GM23338 (cell line): ENCODE results near the gene FLOT1. TPM values are rescaled to one million over a fixed set of nuclear protein-coding genes. Genes with fewer than 3 reads are reported as not detected.

Experiments
- ATAC-seq: fragments of 200-7000 bp; cut with Tn5 transposase; 3 replicates; pipeline ENCODE4 v1.9.1; 2020
- DNase-seq: peaks from one replicate; pipeline ENCODE4 v3.0.0-alpha.2; 2015; ENCODE audit warnings: low spot score
- H2AFZ ChIP-seq: fragments of 200-600 bp; sonication (generic); 2 replicates; pipeline ENCODE4 v1.8.0; 2016; ENCODE audit warnings: antibody characterized with exemption, mild to moderate bottlenecking, moderate library complexity
- H3F3A ChIP-seq: fragments of 200-600 bp; sonication (generic); replicated peaks from 2 replicates; pipeline ENCODE4 v1.8.0; 2017; ENCODE audit warnings: antibody characterized with exemption, mixed run types, low read depth
- H3K27ac ChIP-seq: fragments of 200-600 bp; sonication (generic); 2 replicates; pipeline ENCODE4 v1.6.1; 2016; ENCODE audit warnings: low read depth
- H3K27me3 ChIP-seq: fragments of 200-600 bp; sonication (generic); 2 replicates; pipeline ENCODE4 v1.8.0; 2016; ENCODE audit warnings: mild to moderate bottlenecking, mixed run types, moderate library complexity; ENCODE audit not compliant: insufficient read depth
- H3K36me3 ChIP-seq: fragments of 200-600 bp; sonication (generic); 2 replicates; pipeline ENCODE4 v1.8.0; 2016; ENCODE audit warnings: mild to moderate bottlenecking; ENCODE audit not compliant: insufficient read depth
- H3K4me1 ChIP-seq: fragments of 200-600 bp; sonication (generic); 2 replicates; pipeline ENCODE4 v1.8.0; 2016; ENCODE audit warnings: mild to moderate bottlenecking, moderate library complexity; ENCODE audit not compliant: insufficient read depth
- H3K4me2 ChIP-seq: fragments of 200-600 bp; sonication (generic); 2 replicates; pipeline ENCODE4 v1.7.1; 2017; ENCODE audit warnings: mixed run types
- H3K4me3 ChIP-seq: fragments of 200-600 bp; sonication (generic); 2 replicates; pipeline ENCODE4 v1.6.1; 2016; ENCODE audit warnings: mixed run types
- H3K79me2 ChIP-seq: fragments of 200-600 bp; sonication (generic); replicated peaks from 2 replicates; pipeline ENCODE4 v1.8.0; 2017; ENCODE audit warnings: mild to moderate bottlenecking; ENCODE audit not compliant: insufficient read depth
- H3K9me2 ChIP-seq: fragments of 200-600 bp; sonication (generic); 2 replicates; pipeline ENCODE4 v1.8.0; 2017; ENCODE audit not compliant: insufficient read depth
- H4K20me1 ChIP-seq: fragments of 200-600 bp; sonication (generic); replicated peaks from 2 replicates; pipeline ENCODE4 v1.8.0; 2017; ENCODE audit warnings: mild to moderate bottlenecking; ENCODE audit not compliant: insufficient read depth
- H3K27ac Mint-ChIP-seq: 2 replicates; pipeline ENCODE4 v1.8.0; 2020; ENCODE audit warnings: inconsistent platforms, mild to moderate bottlenecking, moderate library complexity, mixed read lengths
- H3K27me3 Mint-ChIP-seq: 3 replicates; pipeline ENCODE4 v1.8.0; 2022; ENCODE audit warnings: low read depth, mild to moderate bottlenecking, moderate library complexity, mixed read lengths, inconsistent platforms; ENCODE audit not compliant: insufficient read depth, poor library complexity
- H3K36me3 Mint-ChIP-seq: 3 replicates; pipeline ENCODE4 v1.8.0; 2021; ENCODE audit warnings: low read depth, mild to moderate bottlenecking, inconsistent platforms, moderate library complexity, mixed read lengths
- H3K4me1 Mint-ChIP-seq: 3 replicates; pipeline ENCODE4 v1.8.0; 2020; ENCODE audit warnings: mild to moderate bottlenecking, inconsistent platforms, mixed read lengths
- H3K4me3 Mint-ChIP-seq: 3 replicates; pipeline ENCODE4 v1.8.0; 2021; ENCODE audit warnings: moderate library complexity, mild to moderate bottlenecking, inconsistent platforms, mixed read lengths
- H3K9me3 Mint-ChIP-seq: 3 replicates; pipeline ENCODE4 v1.8.0; 2020; ENCODE audit warnings: moderate library complexity, mild to moderate bottlenecking, inconsistent platforms, mixed read lengths
- CREB1 ChIP-seq: fragments of 250-450 bp; sonication (Bioruptor Pico); IDR thresholded peaks from 2 replicates; pipeline ENCODE4 v1.5.0; 2020; ENCODE audit warnings: low read depth, mild to moderate bottlenecking, moderate library complexity
- ETS1 ChIP-seq: IDR thresholded peaks from 2 replicates; pipeline ENCODE4 v1.6.1; 2016; ENCODE audit warnings: antibody characterized with exemption
- EZH2 ChIP-seq: fragments of 200-600 bp; sonication (generic); IDR thresholded peaks from one replicate; pipeline ENCODE4 v1.8.0; 2017; ENCODE audit warnings: antibody characterized with exemption, mild to moderate bottlenecking, low read depth; ENCODE audit not compliant: unreplicated experiment
- EZH2phosphoT487 ChIP-seq: fragments of 200-600 bp; sonication (generic); IDR thresholded peaks from one replicate; pipeline ENCODE4 v1.8.1; 2018; ENCODE audit warnings: antibody characterized with exemption; ENCODE audit not compliant: unreplicated experiment
- JUNB ChIP-seq: IDR thresholded peaks from one replicate; pipeline ENCODE4 v1.6.1; 2016; ENCODE audit warnings: antibody characterized with exemption; ENCODE audit not compliant: unreplicated experiment
- NANOG ChIP-seq: IDR thresholded peaks from 2 replicates; pipeline ENCODE4 v1.6.1; 2016; ENCODE audit warnings: antibody characterized with exemption, borderline replicate concordance
- REST ChIP-seq: IDR thresholded peaks from one replicate; pipeline ENCODE4 v1.6.1; 2018; ENCODE audit warnings: antibody characterized with exemption; ENCODE audit not compliant: unreplicated experiment
- ZNF114 ChIP-seq: fragments of 250-450 bp; sonication (Bioruptor Pico); IDR thresholded peaks from 2 replicates; pipeline ENCODE4 v1.5.0; 2020; ENCODE audit warnings: mild to moderate bottlenecking, moderate library complexity
- ZNF331 ChIP-seq: fragments of 250-450 bp; sonication (Bioruptor Pico); IDR thresholded peaks from 2 replicates; pipeline ENCODE4 v1.5.0; 2020; ENCODE audit warnings: low read depth, mild to moderate bottlenecking, moderate library complexity
- polyA plus RNA-seq: library from polyadenylated mRNA; unstranded; fragments of >200 nt; fragmentation: Nextera tagmentation; extraction: Ambion mirVana; gene quantifications from 2 replicates; pipeline ENCODE4 v1.2.1, GENCODE V29; 2016
- total RNA-seq: library from RNA; depleted of rRNA; stranded (reverse); fragments of >200 nt; shearing (Covaris generic); gene quantifications from 2 replicates; pipeline ENCODE4 v1.2.3, GENCODE V29; 2014
- TF ChIP-seq, protein P1 (sequence below): fragments of 250-450 bp; sonication (Bioruptor Pico); IDR thresholded peaks from 2 replicates; pipeline ENCODE4 v1.5.0; 2020; ENCODE audit warnings: mild to moderate bottlenecking, moderate library complexity

The FLOT1 gene
- total and polyA plus RNA-seq, 2 experiments from 2014 or later: 72.2 to 94.5 TPM

DNA sequence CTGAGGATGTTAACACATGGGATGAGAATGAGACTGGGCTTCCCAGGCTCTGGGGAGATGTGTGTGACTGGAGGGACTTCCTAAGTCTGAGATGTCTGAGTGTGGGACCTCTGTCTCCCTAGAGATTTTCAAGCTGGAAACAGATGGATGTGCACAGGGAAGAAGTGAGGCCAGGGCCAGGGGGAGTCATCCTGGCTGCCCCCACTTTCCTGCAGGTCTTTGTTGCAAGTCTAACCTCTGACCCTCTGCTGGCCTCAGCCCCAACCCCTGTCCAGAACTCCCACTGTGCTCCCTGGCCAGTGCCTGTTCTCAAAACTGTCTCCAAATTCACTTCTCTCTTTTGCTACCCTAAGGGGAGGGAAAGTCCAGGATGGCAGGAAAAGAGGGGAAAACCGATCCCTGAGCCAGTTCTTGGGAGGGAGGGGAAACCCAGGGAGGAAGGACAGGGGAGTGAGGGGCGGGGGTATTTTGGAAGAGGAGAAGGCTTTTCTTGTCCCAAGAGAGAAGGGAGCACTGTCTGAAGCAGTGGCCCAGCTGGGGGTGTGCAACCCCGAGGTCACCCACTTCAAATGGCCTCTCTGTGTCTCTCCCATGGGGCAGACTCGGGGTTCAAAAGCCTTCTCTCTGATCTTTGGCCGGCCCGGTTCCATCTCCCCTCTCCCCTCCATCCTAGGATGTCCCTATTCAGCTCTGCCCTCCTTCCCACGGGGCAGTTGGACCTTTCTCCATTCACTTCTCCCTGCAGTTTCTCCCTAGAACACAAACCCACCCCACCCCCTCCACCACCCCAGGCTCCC is 59.1 kb downstream of the FLOT1 start:
- H3K27me3 ChIP-seq: 0 out of 2 replicates have a peak, but pooled peaks cover 5% of the 10 kb centered on the region
- TF ChIP-seq EZH2phosphoT487 (no peak), NANOG (no peak), REST (no peak), JUNB (no peak), ZNF331 (no peak), CREB1 (CRISPR knock-in tag) (no peak), EZH2 (no peak), ETS1 (no peak), ZNF114 (CRISPR knock-in tag) (no peak)
- TF ChIP-seq, protein P1, sequence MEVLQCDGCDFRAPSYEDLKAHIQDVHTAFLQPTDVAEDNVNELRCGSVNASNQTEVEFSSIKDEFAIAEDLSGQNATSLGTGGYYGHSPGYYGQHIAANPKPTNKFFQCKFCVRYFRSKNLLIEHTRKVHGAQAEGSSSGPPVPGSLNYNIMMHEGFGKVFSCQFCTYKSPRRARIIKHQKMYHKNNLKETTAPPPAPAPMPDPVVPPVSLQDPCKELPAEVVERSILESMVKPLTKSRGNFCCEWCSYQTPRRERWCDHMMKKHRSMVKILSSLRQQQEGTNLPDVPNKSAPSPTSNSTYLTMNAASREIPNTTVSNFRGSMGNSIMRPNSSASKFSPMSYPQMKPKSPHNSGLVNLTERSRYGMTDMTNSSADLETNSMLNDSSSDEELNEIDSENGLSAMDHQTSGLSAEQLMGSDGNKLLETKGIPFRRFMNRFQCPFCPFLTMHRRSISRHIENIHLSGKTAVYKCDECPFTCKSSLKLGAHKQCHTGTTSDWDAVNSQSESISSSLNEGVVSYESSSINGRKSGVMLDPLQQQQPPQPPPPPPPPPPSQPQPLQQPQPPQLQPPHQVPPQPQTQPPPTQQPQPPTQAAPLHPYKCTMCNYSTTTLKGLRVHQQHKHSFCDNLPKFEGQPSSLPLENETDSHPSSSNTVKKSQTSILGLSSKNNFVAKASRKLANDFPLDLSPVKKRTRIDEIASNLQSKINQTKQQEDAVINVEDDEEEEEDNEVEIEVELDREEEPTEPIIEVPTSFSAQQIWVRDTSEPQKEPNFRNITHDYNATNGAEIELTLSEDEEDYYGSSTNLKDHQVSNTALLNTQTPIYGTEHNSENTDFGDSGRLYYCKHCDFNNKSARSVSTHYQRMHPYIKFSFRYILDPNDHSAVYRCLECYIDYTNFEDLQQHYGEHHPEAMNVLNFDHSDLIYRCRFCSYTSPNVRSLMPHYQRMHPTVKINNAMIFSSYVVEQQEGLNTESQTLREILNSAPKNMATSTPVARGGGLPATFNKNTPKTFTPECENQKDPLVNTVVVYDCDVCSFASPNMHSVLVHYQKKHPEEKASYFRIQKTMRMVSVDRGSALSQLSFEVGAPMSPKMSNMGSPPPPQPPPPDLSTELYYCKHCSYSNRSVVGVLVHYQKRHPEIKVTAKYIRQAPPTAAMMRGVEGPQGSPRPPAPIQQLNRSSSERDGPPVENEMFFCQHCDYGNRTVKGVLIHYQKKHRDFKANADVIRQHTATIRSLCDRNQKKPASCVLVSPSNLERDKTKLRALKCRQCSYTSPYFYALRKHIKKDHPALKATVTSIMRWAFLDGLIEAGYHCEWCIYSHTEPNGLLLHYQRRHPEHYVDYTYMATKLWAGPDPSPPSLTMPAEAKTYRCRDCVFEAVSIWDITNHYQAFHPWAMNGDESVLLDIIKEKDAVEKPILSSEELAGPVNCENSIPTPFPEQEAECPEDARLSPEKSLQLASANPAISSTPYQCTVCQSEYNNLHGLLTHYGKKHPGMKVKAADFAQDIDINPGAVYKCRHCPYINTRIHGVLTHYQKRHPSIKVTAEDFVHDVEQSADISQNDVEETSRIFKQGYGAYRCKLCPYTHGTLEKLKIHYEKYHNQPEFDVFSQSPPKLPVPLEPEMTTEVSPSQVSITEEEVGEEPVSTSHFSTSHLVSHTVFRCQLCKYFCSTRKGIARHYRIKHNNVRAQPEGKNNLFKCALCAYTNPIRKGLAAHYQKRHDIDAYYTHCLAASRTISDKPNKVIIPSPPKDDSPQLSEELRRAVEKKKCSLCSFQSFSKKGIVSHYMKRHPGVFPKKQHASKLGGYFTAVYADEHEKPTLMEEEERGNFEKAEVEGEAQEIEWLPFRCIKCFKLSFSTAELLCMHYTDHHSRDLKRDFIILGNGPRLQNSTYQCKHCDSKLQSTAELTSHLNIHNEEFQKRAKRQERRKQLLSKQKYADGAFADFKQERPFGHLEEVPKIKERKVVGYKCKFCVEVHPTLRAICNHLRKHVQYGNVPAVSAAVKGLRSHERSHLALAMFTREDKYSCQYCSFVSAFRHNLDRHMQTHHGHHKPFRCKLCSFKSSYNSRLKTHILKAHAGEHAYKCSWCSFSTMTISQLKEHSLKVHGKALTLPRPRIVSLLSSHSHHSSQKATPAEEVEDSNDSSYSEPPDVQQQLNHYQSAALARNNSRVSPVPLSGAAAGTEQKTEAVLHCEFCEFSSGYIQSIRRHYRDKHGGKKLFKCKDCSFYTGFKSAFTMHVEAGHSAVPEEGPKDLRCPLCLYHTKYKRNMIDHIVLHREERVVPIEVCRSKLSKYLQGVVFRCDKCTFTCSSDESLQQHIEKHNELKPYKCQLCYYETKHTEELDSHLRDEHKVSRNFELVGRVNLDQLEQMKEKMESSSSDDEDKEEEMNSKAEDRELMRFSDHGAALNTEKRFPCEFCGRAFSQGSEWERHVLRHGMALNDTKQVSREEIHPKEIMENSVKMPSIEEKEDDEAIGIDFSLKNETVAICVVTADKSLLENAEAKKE: no peak
- H2AFZ ChIP-seq: no peak overlapping the region
- H4K20me1 ChIP-seq: no peaks in the 10 kb centered on the region; the same call in 1 of the 2 replicates
- peaks cover 20% of the 10 kb centered on the region for H3K36me3 Mint-ChIP-seq
- H3K27me3 Mint-ChIP-seq: peaks cover 28% of the 10 kb centered on the region
- H3K4me3 Mint-ChIP-seq: peak overlapping the region; percentile 63
- no peak for ATAC-seq
- H3K4me2 ChIP-seq: peak overlapping the region; percentile 76
- H3K4me1 Mint-ChIP-seq: peaks cover 63% of the 10 kb centered on the region
- H3K79me2 ChIP-seq: peaks cover 22% of the 10 kb centered on the region
- peak overlapping the region; percentile 46 for H3K4me3 ChIP-seq
- no peaks in the 10 kb centered on the region for H3K9me2 ChIP-seq
- no peak for DNase-seq
- no peaks in the 10 kb centered on the region for H3K36me3 ChIP-seq
- 0 out of 2 replicates have a peak, but pooled peaks cover 9% of the 10 kb centered on the region for H3F3A ChIP-seq
- H3K27ac Mint-ChIP-seq: no peak overlapping the region
- H3K27ac ChIP-seq: peak overlapping the region; percentile 74; the same call in 1 of the 2 replicates
- peaks cover 48% of the 10 kb centered on the region for H3K4me1 ChIP-seq
- no peaks in the 10 kb centered on the region; the same call in 2 of the 3 replicates for H3K9me3 Mint-ChIP-seq
